A172 (cell line): ENCODE data around the gene CFAP57. TPM values are rescaled to one million over a fixed set of nuclear protein-coding genes. Genes with fewer than 3 reads are reported as not detected.

Experiments used
- DNase-seq: peaks from one replicate; pipeline ENCODE4 v3.0.0-alpha.2; 2015; ENCODE audit warnings: low spot score
- total RNA-seq: library from RNA; depleted of rRNA; stranded (reverse); fragments of >200 nt; shearing (Covaris generic); gene quantifications from 2 replicates; pipeline ENCODE4 v1.2.3, GENCODE V29; 2014; rRNA removed

CFAP57 gene
- total RNA-seq, 1 experiment from 2014 or later: 0.12 TPM

- DNase-seq: no peak
Measured at GRCh38 chr1:43299101-43299500, 127.0 kb downstream of the CFAP57 start.

GRCh38 chr1:43300378-43301094 lies 128.4 kb downstream of the CFAP57 start, which contains the start of gene TIE1:
Gene TIE1 (plus strand): TSS chr1:43300982. CDS start chr1:43301072, 90 bp downstream.
- DNase-seq: no peak

GRCh38 chr1:43302201-43302600 lies 130.1 kb downstream of the CFAP57 start:
- no peak for DNase-seq

GRCh38 chr1:43302721-43303470 lies 130.8 kb downstream of the CFAP57 start:
- DNase-seq: no peak

GRCh38 chr1:43303471-43304313 lies 131.6 kb downstream of the CFAP57 start:
- DNase-seq: no peak

Other genes starting within 250 kb of the CFAP57 start
- 164 and 282 TPM in 2 replicates for gene SLC2A1, start 213.5 kb upstream of the CFAP57 start, total RNA-seq
- 167 and 244 TPM in 2 replicates for gene EBNA1BP2, start within 50 bp of the CFAP57 start, total RNA-seq
- gene TMEM125, start 97.7 kb downstream of the CFAP57 start, total RNA-seq: not detected in 2 replicates
- not detected in 2 replicates for gene C1orf210, start 113.3 kb downstream of the CFAP57 start, total RNA-seq
- gene TIE1, start 128.7 kb downstream of the CFAP57 start, total RNA-seq: 0.41 and 3.2 TPM in 2 replicates
- gene MPL, start 165.5 kb downstream of the CFAP57 start, total RNA-seq: not detected in 2 replicates
- gene CDC20, start 186.7 kb downstream of the CFAP57 start, total RNA-seq: 190 and 245 TPM in 2 replicates
- 101 and 103 TPM in 2 replicates for gene ELOVL1, start 195.7 kb downstream of the CFAP57 start, total RNA-seq
- 76.1 and 80.9 TPM in 2 replicates for gene MED8, start 217.5 kb downstream of the CFAP57 start, total RNA-seq
- gene SZT2, start 217.6 kb downstream of the CFAP57 start, total RNA-seq: 6.6 and 9.7 TPM in 2 replicates